Stimulated activated CD8-positive, alpha-beta memory T cell treated with anti-CD3 and anti-CD28 coated beads, Interleukin-12 subunit alpha, Interleukin-12 subunit beta, amount 100 ng/mL, for 1 hour (primary cell): Measurements from ENCODE around the gene GBA3.

Experiments
- DNase-seq: peaks from one replicate; pipeline ENCODE4 v3.0.0-alpha.2; 2020; ENCODE audit warnings: low read depth

Gene GBA3

GRCh38 chr4:22692736-22693135, at the start of gene GBA3:
GBA3 (plus strand) TSS chr4:22692937.
- no peak for DNase-seq

- no peak for DNase-seq
Measured at GRCh38 chr4:22643952-22644351, 48.8 kb upstream of the GBA3 start.

GRCh38 chr4:22645481-22646182, 47.1 kb upstream of the GBA3 start:
- no peak for DNase-seq

GRCh38 chr4:22648996-22649395, 43.7 kb upstream of the GBA3 start:
- DNase-seq: no peak

- DNase-seq: no peak
Measured at GRCh38 chr4:22650771-22651170, 42.0 kb upstream of the GBA3 start.

- no peak for DNase-seq
Measured at GRCh38 chr4:22653752-22654151, 39.0 kb upstream of the GBA3 start.

GRCh38 chr4:22661443-22661842, 31.3 kb upstream of the GBA3 start:
- DNase-seq: no peak

- DNase-seq: no peak
Measured at GRCh38 chr4:22667332-22667940, 25.3 kb upstream of the GBA3 start.

- DNase-seq: no peak
Measured at GRCh38 chr4:22668301-22668700, 24.4 kb upstream of the GBA3 start.

- no peak for DNase-seq
Measured at GRCh38 chr4:22668702-22669101, 24.0 kb upstream of the GBA3 start.

GRCh38 chr4:22670956-22671355, 21.8 kb upstream of the GBA3 start:
- DNase-seq: no peak

GRCh38 chr4:22672519-22672918, 20.2 kb upstream of the GBA3 start:
- no peak for DNase-seq

- no peak for DNase-seq
Measured at GRCh38 chr4:22672944-22673343, 19.8 kb upstream of the GBA3 start.

- DNase-seq: no peak
Measured at GRCh38 chr4:22674700-22675099, 18.0 kb upstream of the GBA3 start.

GRCh38 chr4:22676063-22676462, 16.7 kb upstream of the GBA3 start:
- no peak for DNase-seq

GRCh38 chr4:22677780-22678179, 15.0 kb upstream of the GBA3 start:
- no peak for DNase-seq

GRCh38 chr4:22678940-22679854, 13.5 kb upstream of the GBA3 start:
- DNase-seq: no peak

- DNase-seq: no peak
Measured at GRCh38 chr4:22680065-22680642, 12.6 kb upstream of the GBA3 start.

- DNase-seq: no peak
Measured at GRCh38 chr4:22683726-22684125, 9.0 kb upstream of the GBA3 start.

- DNase-seq: no peak
Measured at GRCh38 chr4:22686141-22686540, 6.6 kb upstream of the GBA3 start.

GRCh38 chr4:22688236-22688635, 4.5 kb upstream of the GBA3 start:
- no peak for DNase-seq

- no peak for DNase-seq
Measured at GRCh38 chr4:22689428-22689827, 3.3 kb upstream of the GBA3 start.

GRCh38 chr4:22695029-22695428, 2.3 kb downstream of the GBA3 start:
- DNase-seq: no peak
